Stimulated activated CD4-positive, alpha-beta T cell treated with anti-CD3 and anti-CD28 coated beads, TNF-alpha, amount 100 ng/mL, for 48 hours (primary cell): ENCODE data around the gene ROR1.
"Not testable (repeated sequence)": the region's sequence is repeated elsewhere in the genome, so short reads cannot be mapped to it uniquely, and the experiment has no call there.

ENCODE experiments used
- DNase-seq, 3 donors: peaks; one replicate each; pipeline ENCODE4 v3.0.0-alpha.2; 2020; ENCODE audit warnings: low read depth in 3 of 3

ROR1 gene

DNA sequence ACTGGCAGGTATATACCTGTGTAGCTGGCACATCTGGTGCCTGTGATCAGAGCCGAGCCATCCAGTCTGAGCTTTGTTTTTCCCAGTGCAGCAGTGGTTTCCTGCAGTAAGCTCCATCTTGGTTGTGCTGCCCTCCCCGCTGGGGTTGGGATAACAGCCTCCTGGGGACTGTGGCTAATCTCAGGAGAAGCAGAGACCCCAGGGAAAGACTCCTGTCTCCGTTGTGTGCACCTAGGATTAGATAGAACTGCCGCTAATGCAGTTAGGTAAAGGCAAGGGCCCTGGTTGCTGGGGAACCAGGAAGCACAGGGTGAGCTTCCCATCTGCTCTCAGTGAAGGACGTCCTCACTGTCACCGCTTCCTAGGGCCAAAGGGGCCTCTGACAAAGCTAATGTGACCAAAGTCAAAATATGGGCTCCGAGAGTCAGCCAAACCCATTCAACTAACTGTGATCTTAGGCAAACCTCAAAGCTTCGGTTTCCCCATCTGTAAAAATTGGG lies 20.0 kb downstream of the ROR1 start:
- no peak for DNase-seq

DNA sequence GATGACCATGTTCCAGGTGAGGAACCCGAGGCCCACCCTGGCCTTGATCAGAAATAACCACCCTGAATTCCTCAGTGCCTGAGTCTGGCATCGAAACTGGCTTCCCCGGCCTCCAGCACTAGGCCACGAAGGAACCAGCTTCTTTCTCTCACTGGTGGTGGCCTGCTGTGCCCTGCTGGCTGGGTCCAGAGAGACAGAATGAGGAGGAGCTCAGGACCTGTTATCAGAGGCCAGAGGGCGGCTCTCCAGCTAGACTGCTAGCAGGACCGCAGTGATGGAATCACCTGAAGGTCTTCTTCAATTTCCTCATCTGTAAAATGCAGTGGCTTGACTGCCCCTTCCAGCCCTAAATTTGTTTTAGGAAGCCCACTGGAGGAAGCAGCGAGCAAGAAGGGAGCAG lies 20.5 kb downstream of the ROR1 start:
- no peak for DNase-seq

DNA sequence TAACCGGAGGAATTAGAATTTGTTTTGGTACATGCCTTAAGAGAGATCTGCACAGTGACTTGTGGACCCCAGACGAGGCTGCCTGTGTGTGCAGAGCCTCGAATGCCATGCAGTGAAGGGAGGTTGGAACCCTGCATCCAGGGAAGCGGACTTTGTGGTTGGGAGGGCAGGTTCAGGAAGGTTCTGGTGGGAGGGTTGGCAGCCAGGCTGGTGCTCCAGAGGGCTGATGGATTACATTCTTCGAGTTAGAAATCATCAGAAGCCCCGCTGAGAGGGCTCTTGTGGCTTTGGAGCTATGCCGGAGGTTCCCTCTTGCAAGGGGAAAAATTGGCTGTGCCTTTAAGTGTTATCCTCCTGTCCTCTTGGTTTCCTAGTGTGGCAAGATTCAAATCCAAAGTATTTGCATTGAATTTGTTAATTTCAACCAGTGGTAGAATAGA lies 21.1 kb downstream of the ROR1 start:
- no peak for DNase-seq

DNA sequence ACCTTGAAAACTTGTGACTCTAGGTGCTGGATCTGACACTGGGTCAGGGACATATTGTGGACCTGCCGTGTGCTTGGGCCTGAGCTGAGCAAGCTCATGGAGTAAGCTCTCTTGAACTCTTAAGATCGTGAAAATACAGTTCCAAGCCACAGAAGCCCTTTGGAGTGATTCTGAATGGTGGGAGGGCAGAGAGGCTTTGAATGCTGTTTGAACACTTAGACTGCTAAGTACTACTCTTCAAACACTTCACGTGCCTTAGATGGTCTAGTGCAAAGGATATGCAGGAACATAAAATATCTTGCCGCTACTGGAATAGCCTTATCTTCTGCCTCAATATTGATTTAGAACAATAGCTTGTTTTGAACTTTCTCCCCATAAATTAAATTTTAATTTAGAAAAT lies 21.6 kb downstream of the ROR1 start:
- no peak for DNase-seq

DNA sequence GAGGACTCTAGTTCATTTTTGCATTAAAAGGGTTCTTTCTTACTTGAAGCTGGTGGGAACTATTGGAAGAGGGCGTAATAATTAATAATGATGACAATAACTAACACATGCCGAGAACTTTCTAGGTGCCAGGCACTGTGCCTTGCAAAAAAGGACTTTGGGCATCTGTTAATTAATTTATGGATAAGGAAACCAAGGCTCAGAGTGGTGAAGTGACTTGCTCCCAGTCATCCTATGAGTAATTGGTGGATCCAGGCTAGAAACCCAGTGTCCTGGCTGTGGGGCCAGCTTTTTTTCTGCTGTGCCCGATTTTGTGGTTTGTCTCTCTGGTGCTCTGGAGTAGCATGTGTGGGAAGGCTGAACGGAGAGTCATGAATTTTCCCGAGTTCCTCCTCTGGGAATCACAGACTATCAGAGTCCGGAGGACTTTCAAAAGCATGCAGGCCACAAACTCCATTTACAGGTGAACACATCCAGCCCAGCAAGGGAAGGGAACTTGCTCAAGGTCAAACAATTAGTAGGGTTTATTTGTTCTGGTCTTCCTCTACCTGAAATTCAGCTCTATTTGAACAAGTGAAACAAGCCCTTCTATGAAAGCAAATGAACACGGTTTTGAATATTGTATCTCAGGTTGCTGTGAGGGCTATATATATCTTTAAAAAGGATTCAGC lies 23.4 kb downstream of the ROR1 start:
- DNase-seq: no peak

GRCh38 chr1:63798284-63798683 lies 24.5 kb downstream of the ROR1 start:
- DNase-seq: no peak

GRCh38 chr1:63799307-63799706 lies 25.5 kb downstream of the ROR1 start:
- no peak for DNase-seq

DNA sequence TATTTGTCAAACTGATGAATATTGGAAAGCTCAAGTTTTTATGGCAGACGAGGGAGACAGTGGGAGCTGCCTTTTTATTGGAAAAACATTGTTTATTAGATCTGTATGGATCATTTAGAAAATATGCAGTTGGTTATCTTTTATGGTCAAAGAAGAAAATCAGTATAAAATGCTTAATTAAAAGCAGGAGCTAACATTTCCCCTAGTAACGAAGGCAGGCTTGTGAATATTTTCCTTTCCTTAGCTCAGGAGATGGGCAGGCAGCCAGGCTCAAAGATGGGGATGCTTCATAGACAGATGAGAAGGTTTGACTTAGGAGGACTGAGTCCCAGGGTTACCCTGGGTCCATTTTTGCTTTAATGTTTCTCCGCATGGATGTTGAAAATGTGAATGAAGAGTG lies 26.0 kb downstream of the ROR1 start:
- DNase-seq: no peak

DNA sequence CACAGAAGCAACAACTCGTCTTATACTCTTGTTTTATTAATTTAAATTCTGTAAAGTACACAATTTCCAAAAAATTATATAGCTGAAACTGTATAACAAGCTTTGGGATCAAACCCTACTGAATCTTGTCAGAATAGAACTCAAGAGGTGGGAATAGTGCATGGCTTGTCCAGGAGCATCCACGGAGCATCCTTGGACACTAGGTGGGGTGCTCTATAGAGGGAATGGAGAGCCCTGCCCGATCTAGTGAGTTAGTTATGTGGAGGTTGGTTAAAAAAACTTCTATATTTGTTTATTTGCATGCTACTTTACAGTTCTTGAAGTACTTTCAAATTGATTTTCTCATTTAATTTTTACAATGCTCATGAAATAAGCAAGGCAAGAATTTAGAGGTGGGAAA lies 28.3 kb downstream of the ROR1 start:
- no peak for DNase-seq

- no peak for DNase-seq
Measured at GRCh38 chr1:63804829-63805484, 31.1 kb downstream of the ROR1 start.

DNA sequence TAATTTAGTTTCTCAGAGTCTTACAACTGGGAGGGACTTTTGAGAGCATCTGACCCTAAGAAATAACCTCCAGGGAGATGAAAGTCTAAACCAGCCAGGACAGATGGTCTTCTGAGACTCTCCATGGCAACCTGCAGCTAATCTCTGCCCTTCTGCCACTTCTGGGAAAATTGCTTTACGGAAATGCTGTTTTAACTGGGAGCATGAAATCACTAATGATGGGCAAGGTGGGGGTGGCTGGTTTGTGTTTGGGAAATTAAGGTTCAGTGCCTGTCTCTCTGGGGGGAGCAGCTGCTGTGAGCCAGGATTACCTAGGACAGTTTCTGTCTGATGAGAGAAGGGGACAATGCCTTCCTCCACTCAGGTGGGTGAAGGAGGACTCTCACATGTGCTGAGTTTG lies 33.2 kb downstream of the ROR1 start:
- DNase-seq: no peak

DNA sequence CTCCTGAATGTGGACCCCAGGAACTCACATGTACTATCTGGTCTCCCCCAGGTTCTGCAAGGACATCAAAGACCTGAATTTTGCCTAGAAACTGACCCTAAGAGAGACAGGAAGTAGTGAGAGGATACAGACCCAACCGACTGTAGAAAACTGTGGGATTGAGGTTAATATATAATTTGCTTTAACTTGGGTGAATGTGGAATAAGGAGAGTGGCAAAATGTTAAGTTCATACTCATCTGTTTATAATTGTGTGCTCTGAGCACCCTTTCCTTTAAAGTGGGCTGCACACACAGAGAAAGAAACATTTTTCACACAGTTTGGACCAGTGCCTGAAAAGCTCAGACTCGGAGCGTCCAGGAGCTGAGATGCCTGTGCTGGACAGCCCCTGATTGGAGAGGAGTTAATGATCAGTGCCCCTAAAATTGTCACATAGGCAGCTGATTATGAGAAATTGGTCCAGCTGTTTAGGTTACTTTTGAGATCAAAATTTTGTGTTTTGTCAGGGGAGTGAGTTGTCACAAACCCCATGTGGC lies 37.2 kb downstream of the ROR1 start:
- no peak for DNase-seq

DNA sequence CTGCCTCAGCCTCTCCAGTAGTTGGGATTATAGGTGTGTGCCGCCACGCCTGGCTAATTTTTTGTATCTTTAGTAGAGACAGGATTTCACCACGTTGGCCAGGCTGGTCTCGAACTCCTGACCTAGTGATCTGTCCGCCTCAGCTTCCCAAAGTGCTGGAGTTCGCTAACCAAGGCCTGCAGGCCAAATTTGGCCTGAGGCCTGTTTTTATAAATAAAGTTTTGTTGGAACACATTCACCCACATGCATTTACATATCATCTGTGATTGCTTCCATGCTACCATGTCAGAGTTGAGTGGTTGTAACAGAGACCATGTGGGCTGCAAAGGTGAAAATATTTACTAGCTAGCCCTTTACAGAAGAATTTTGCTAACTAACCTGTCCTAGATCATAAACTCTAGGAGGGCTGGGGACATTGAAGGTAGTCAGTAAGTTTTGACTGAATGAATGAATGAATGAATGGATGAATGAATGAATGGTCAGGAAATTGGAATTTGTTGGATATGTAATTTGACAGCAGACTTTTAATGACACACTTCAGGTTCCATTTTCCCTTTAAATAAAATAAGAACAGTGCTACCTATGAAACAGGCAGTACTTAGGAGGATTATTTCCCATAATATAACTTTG lies 38.4 kb downstream of the ROR1 start:
- no peak for DNase-seq

DNA sequence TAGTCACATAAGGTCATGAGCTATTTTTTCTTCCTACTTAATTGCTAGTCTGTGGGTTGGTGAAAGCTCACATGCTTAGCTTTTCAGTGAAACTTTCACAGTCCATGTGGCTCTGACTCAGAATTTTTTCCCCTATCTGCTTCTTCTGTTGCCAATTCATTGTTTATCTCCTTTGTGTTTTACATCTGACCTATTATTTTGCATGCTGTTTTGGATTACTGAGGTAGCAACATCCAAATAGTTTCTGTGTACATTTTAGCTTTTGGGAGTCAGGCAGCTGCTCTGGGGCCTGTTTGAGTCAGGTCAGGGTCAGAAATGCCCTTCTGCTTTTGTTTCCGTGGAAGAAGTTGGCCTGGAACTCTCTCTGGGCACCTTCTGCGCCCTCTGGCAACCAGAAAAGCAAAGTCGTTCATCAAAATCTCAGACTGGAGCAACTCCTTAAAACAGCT lies 40.0 kb downstream of the ROR1 start:
- no peak for DNase-seq

DNA sequence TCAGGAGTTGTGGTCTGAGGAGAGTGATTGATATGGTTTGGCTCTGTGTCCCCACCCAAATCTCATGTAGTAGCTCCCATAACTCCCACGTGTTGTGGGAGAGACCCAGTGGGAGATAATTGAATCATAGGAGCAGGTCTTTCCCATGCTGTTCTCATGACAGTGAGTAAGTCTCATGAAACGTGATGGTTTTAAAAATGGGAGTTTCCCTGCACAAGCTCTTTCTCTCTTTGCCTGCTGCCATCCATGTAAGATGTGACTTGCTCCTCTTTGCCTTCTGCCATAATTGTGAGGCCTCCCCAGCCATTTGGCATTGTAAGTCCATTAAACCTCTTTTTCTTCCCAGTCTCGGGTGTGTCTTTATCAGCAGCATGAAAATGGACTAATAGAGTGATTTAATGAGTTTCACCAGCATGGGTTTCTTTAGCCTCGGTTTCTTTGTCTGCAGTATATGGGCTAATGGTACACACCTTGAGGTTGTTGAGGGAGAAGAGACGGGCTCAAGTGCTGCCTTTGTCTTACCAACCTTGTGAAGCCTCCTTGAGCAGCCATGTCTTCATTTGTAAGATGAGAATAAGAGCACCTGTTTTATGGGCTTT lies 42.5 kb downstream of the ROR1 start:
- DNase-seq: not testable (repeated sequence)

DNA sequence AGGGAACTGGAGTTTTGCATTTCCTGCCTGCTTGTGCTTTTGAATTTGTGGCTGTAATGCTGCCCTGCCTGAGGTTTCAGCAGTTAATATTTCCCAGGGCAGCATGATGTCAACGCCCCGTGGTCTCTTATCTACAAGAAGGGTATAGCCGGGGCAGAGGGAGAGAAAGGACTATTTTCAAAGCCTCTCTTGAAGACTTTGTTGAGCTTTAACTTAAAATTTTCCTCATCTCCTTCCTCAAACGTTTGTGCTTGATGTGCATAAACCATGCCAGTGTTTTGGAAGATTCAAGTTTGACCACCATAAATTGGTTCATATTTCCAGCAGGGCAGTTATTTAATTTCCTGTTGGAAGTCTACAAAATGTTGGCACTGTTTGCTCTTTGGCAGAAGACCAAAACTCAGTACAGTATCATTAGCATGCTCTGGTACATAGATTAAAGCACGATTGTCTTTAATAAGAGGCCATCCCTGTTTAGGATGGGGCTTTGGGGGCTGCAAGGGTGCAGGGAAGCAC lies 43.4 kb downstream of the ROR1 start:
- no peak for DNase-seq

DNA sequence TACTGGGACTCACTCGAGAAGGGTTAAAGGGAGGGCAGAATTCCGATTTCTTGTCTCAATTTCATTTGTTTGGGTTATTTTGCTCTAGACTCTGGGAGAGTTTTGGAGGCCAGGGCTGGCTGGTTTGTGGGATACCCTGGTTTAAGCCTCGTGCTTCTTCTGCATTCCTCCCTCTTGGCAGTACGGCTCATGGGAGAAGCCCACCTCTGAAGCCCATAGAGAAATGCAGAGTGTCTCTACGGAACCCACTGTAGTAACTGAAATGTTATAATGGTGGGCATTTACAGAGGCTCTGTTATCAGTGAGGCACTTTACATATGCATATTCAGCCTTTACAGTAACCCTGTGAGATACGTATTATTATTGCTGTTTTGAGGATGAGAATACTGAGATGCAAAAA lies 43.9 kb downstream of the ROR1 start:
- DNase-seq: no peak

GRCh38 chr1:63818567-63819325 lies 44.9 kb downstream of the ROR1 start:
- DNase-seq: no peak

DNA sequence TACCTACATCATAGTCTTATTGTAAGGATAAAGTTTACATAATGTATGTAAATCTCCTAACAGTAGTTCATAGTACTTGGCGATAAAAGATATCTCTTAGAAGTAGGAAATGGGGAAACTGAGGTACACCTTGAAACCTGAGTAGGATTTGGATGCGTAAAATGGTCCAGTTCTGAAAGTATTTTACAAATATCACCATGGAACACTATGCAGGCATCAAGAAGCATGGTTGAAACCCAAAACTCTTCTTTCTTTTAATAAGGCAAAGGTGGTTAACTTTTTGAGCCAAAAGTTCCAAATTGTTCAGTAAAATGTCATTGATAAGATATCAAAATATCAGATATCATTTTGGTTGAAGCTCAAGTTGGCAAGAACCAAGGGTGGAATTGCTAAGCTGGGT lies 46.0 kb downstream of the ROR1 start:
- DNase-seq: no peak

DNA sequence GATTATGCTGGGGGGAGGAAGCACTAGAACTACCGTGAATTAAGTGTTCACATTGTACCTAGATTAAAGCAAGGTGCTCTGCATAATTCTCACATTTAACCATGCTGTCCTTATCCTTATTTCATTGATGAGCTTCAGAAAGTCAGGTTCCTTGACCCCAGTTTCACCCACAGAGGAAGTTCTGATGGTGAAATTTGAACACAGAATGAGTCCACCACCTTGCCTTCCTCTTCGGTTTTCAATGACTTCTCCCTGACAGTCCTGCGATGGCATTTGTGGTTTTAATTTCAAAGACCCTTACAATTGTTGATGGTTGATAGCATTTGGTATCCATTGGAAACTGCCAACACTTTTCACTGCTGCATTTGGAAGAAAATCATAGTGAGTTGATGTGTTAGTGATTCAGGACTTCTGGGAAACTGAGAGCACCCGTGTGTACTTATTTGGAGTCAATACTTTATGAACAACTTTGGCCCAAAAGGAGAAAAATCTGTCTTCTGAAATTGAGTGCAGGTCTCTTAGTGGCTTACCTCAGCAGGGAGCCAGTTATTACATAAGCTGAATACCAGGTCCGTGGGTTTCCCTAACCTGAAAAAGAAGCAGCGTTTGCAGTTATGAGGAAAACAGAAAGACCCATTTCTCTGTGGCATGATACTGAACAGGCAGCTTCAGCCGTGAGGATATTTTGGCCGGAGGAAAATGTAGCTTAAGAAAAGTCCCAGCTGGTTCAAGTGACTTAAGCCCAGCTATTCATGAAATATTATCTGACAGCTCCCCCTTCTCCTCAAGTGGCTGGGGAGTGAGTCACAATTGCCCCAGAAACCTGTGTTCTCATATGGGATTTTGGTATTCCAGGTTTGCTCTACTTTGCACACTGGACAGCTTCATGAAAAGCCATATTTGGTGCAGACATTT lies 47.5 kb downstream of the ROR1 start:
- no peak for DNase-seq
